HS-27A (cell line): Measurements from ENCODE around the gene LILRB4.
"Not testable (repeated sequence)": the region's sequence is repeated elsewhere in the genome, so short reads cannot be mapped to it uniquely, and the experiment has no call there.

Source experiments
- DNase-seq: peaks from one replicate; pipeline ENCODE4 v3.0.0-alpha.2; 2012; ENCODE audit warnings: low read depth, missing footprints

LILRB4 gene

DNA sequence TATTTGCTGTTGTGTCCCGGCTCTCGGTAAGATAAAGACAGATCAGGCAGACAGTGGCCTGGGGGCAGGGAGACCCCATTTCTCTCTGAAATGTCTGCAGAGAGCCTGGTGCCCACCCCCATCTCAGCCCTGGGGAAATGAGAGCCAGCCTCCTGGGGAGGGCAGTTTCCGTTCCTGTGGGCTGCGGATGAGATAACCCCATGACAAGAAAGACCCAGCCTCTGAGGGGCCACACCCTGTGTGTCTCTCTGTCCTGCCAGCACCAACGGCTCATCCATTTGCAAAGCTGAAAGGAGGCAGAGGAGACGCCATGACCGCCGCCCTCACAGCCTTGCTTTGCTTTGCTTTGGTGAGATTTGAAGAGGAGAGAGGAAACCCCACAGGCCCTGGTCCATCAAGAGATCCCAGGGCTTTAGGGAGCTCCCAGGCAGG lies 33.3 kb downstream of the LILRB4 start:
- no peak for DNase-seq

DNA sequence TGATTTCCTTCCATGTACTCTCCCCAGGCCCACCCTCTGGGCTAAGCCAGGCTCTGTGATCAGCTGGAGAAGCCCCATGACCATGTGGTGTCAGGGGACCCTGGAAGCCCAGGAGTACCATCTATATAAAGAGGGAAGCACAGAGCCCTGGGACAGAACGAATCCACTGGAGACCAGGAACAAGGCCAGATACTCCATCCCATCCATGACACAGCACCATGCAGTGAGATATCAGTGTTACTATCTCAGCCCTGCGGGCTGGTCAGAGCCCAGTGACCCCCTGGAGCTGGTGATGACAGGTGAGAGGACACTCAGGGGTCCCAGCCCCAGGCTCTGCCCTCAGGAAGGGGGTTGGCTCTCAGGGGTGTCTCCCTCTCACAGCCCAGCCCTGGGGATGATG lies 34.0 kb downstream of the LILRB4 start:
- DNase-seq = no peak

DNA sequence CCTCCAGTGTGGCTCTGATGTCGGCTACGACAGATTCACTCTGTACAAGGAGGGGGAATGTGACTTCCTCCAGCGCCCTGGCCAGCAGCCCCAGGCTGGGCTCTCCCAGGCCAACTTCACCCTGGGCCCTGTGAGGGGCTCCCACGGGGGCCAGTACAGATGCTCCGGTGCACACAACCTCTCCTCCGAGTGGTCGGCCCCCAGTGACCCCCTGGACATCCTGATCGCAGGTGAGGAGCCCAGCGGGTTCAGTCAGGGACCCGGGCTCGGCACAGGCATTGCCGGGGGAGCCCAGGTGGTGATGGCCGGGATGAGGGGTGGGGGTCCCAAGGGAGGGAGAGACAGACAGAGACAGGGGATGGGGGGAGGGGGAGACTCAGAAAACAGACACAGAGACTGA lies 34.9 kb downstream of the LILRB4 start:
- not testable (repeated sequence) for DNase-seq

DNA sequence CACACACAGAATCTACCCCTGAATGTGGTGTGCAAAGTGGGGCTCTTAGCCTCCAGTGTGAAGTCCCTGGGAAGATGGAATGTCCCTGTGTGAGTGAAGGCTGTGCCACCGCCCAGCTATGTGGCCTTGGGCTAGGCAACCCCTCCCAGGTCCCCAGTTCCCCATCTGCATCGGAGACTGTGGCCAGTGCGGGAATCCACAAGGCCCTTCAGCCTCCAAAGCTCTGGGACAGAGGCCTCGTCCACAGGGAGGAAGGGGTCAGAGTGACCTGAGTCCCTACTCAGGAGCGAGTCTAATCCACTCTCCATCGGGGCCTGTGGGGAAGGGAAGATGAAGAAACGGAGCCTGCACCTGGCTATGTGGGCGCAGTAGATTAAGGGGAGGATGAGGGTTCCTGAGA lies 42.1 kb downstream of the LILRB4 start:
- DNase-seq = no peak

DNA sequence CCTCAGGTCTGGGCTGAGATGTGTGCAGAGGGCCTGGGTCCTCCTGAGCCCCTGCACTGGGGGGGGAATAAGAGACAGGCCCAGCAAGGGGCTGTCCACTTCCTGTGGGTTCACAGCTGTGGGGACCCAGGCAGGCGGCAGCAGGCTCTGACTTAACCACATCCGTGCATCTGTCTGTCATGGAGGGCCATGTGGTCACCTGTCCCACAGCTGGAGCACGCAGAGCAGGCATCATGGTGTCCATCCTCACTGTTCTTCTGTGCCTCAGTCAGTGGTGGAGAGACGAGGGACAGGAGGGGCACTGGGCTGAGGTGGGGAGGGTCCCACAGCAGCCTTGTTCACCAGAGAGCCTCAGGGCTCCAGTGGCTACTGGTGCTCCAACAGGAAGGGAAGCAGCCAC lies 45.2 kb downstream of the LILRB4 start:
- DNase-seq = no peak

DNA sequence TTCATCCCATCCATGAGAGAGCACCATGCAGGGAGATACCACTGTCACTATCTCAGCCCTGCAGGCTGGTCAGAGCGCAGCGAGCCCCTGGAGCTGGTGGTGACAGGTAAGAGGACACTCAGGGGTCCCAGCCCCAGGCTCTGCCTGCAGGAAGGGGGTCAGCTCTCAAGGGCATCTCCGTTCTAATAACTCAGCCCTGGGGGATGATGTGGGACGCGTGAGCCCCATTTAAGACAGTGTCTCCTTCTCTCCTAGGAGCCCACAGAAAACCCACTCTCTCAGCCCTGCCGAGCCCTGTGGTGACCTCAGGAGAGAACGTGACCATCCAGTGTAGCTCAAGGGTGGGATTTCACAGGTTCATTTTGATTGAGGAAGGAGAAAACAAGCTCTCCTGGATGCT lies 46.0 kb downstream of the LILRB4 start:
- DNase-seq = no peak

DNA sequence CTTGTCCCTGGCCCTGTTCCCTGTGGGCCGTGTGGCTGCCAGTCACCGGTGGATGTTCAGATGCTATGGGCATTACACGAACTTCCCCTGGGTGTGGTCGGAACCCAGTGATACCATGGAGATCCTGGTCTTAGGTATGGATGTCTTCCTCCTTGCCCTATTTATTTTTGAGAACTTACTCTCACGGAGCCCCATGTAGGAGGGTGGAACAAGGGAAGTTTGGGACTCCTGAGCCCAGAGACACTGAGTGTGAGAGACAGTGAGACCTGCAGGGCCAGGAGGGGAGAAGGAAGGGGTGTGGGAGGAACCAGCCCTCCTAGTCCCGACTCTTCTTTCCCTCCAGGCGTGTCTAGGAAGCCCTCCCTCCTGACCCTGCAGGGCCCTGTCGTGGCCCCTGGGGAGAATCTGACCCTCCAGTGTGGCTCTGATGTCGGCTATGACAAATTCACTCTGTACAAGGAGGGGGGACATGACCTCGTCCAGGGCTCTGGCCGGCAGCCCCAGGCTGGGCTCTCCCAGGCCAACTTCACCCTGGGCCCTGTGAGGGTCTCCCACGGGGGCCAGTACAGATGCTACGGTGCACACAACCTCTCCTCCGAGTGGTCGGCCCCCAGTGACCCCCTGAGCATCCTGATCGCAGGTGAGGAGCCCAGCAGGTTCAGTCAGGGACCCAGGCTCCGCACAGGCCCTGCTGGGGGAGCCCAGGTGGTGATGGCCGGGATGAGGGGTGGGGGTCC lies 46.6 kb downstream of the LILRB4 start:
- DNase-seq = no peak

DNA sequence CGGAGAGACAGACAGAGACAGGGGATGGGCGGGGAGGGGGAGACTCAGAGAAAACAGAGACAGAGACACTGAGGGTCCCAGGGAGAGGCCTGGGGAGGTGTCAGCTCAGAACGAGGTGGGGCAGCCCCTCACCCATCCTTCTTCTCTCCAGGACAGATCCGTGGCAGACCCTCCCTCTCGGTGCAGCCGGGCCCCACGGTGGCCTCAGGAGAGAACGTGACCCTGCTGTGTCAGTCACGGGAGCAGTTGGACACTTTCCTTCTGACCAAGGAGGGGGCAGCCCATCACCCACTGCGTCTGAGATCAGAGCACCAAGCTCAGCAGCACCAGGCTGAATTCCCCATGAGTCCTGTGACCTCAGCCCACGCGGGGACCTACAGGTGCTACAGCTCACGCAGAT lies 47.2 kb downstream of the LILRB4 start:
- DNase-seq = not testable (repeated sequence)
